ENCODE measurements around the gene RECQL5.

RECQL5 gene

GRCh38 chr17:75632428-75632827 lies 34.5 kb downstream of the RECQL5 start:
- DNase-seq: no peak

- DNase-seq: no peak
These were observed 35.6 kb downstream of the RECQL5 start for GRCh38 chr17:75631353-75631752.

- DNase-seq: no peak
These were observed 36.7 kb downstream of the RECQL5 start for GRCh38 chr17:75630071-75630917.

- DNase-seq: no peak
These were observed 37.8 kb downstream of the RECQL5 start for GRCh38 chr17:75629157-75629556.

DNA sequence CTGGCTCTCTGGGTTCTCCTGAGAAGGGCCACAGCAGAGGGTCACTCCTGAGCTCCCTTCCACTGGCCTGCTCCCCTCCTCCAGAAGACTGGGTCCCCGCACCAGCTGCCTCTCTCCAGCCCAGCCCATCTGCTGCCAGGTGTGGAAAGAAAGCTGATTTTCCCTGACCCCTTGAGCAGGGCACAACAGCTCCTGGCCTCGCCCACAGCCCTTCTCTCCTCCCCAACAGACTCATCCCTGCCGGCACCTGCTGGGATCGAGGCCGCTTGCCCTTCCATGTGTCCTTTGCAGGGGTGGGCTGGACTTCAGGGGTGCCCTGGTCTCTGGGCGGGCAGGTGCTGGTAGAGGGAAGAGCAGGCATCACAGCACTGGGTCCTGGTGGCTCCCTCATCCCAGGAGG lies 38.5 kb downstream of the RECQL5 start:
- DNase-seq: peak in 1 of 2 experiments; percentile 49

DNA sequence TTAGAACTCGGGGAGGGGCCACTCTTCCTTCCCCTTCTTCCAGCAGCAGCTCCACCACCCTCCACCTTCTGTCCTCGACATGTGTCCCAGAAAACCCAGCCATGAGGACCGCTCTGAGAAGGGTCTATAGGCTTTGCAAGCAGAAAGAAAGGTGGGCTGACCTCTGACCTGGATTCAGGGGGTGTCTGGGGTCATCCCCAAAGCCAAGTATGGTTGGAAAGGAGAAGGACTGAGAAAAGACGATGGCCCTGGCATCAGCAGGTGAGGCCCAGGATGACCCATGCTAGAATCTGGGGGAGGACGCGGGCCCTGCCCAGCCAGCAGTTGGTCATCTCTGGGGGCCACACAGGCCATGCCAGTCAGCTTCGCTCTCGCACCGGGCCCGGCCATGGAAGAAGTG lies 39.9 kb downstream of the RECQL5 start:
- no peak for DNase-seq

- DNase-seq: peak in 1 of 2 experiments; percentile 74
These were observed 40.4 kb downstream of the RECQL5 start for GRCh38 chr17:75626496-75627038.

DNA sequence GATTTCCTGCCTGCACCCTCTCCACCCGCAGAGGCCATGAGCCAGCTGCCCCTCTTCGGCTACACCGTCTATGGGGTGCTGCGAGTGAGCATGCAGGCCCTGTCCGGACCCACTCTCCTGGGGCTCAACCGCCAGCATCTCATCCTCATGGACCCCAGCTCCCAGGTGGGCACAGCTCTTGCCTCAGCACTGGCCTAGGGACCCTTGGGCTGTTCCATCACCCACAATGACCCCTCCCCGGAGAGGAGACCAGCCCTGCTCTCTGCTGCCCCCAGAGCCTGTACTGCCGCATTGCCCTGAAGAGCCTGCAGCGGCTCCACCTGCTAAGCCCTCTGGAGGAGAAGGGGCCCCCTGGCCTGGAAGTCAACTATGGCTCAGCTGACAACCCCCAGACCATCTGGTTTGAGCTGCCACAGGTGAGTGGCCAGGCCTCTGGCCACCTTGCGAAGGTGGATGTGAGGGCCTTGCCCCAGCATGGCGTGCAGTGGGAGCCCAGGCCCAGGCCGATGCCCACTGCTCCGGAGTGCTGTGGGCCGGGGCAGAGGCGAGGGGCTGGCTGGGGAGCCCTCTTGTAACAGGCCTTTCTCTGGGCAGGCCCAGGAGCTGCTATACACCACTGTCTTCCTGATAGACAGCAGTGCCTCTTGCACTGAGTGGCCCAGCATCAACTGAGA lies 41.0 kb downstream of the RECQL5 start:
- peak; percentile 59 to 74 for DNase-seq

DNA sequence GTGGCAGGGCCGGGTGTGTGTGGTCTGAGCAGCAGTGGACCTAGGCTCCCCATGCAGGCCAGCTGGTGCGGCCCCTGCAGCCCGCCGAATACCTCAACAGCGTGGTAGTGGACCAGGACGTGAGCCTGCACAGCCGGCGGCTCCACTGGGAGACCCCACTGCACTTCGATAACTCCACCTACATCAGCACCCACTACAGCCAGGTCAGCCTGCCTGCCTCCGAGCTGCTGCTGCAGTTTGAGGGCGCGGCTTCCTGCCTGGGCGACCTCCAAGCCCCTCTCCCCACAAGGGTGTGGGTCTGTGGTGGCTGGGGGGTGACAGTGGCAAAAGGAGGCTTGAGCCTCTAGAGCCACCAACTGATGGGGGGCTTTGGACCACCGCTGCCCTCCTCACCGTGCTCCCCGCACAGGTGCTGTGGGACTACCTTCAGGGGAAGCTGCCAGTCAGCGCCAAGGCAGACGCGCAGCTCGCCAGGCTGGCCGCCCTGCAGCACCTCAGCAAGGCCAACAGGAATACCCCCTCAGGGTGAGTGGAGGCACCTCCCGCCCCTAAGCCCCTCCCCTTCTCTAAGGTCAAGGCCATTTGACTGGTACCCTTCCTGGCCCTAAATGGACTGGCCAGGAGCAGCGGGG lies 42.1 kb downstream of the RECQL5 start:
- DNase-seq: no peak

DNA sequence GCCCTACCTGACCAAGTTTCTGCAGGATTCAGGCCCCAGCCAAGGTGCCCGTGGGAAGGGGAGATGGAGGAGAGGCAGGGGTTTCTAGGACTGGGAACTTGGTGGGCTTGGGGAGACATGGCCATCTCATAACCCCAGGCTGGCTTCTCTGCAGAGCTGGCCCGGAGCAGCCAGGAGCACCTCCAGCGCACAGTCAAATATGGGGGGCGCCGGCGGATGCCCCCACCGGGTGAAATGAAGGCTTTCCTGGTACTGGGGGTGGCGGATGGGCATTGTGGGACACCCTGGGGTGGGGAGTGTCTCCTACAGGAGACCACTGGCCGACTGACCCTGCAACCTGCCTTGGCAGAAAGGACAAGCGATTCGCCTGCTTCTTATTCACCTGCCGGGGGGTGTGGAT lies 42.9 kb downstream of the RECQL5 start:
- no peak for DNase-seq

GRCh38 chr17:75623386-75623785 lies 43.6 kb downstream of the RECQL5 start:
- no peak for DNase-seq

DNA sequence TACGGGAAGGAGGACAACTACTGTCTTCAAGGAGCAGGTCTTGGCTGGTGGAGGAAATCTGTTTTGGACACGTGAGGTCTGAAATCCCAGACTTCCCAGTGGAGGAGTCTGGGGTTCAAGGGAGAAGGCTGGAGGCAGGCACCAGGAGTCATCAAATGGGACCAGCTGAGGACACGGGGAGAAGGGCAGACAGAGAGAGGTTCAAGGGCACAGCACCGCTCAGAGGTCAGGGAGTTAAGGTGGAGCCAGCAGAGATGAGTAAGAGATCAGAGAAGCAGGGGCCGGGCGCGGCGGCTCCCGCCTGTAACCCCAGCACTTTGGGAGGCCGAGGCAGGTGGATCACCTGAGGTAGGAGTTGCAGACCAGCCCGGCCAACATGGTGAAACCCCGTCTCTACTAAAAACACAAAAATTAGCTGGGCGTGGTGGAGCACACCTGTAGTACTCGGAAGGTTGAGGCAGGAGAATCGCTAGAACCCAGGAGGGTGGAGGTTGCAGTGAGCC lies 44.1 kb downstream of the RECQL5 start:
- DNase-seq: no peak

DNA sequence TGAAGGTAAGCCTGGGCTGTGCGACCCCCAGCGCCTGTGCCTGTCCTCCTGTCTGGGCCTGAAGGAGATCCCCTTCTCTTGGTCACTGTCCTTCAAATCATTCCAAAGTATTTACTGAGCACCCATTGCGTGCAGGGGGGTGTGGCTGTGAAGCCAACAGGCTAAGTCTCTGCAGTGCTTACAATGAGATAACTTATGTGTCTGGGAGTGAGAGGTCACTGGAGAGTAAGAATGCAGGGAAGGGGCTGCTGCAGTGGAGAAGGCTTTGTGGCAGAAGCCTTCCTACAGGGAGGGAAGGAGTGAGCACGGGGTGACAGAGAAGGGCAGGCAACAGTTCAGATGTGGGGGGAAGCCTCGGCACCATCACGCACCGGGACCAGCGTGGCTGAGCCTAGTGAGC lies 44.9 kb downstream of the RECQL5 start:
- DNase-seq: no peak

- no peak for DNase-seq
These were observed 45.5 kb downstream of the RECQL5 start for GRCh38 chr17:75621489-75621888.

- peak; percentile 61 to 69 for DNase-seq
These were observed 47.2 kb downstream of the RECQL5 start for GRCh38 chr17:75619506-75620431.

GRCh38 chr17:75617675-75618074 lies 49.3 kb downstream of the RECQL5 start:
- DNase-seq: no peak

DNA sequence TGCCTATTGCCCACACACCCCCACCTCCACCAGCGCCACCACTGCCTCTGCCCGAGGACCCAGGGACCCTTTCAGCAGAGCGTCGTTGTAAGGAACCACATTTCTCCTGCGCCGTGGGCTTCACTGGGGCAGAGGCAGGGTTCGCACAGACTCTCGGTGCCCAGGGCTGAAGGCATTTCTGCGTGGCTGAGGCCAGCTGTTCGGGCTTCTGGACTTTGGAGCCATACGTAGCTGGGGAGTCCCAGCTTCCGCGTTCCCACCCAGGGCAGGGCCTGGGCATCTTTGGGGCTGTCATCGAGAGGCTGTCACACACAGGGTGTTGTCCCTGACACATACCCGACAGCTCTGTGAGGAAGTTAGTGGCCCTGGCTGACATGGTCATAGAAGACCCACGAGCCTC lies 49.7 kb downstream of the RECQL5 start:
- no peak for DNase-seq

- no peak for DNase-seq
These were observed 50.3 kb downstream of the RECQL5 start for GRCh38 chr17:75616521-75617122.

DNA sequence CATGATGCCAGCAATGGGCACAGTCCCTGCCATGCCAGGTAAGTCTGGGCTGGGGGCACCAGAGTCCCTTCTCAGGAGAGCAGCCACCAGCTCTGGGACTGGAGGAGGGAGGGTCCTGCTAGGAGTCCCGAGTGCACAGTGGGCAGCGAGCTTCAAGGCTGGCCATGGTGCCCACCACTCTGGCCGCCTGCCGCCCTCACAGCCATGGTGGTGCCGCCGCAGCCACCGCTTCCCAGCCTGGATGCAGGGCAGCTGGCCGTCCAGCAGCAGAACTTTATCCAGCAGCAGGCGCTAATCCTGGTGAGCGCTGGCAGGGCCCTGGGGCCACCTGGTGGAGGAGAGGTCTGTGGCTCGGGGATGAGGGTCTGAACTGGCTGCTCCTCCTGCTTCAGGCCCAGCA lies 51.7 kb downstream of the RECQL5 start:
- DNase-seq: no peak

- DNase-seq: no peak
These were observed 52.2 kb downstream of the RECQL5 start for GRCh38 chr17:75614556-75615270.

DNA sequence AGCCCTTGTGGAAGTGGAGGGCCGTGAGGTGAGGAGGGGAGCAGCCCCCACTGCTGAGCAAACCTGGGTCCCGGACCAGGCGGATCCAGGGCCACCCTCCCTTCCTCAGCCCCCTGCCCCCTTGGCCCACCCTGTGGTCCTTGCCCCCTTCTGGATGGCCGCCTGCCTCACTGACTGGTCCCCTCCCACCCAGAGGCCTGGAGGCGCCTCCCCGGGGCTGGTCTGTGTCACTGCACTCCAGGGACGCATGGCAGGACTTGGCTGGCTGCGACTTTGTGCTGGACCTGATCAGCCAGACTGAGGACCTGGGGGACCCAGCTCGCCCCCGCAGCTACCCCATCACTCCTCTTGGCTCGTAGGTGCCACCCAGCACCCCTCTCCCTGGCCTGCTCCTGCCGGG lies 52.9 kb downstream of the RECQL5 start:
- no peak for DNase-seq
